ENCODE data around the gene CADPS2. TPM values are rescaled to one million over a fixed set of nuclear protein-coding genes. Genes with fewer than 3 reads are reported as not detected.

CADPS2 gene
- total and polyA plus RNA-seq, 2 donors (not counting 1 experiment from before 2014, with no cell fraction given), result not detected

- no peak for TF ChIP-seq CTCF (IDR thresholded peaks at IDR 0.05)
- TF ChIP-seq EZH2 (IDR thresholded peaks at IDR 0.05; ENCODE audit: borderline replicate concordance, insufficient read depth, low read depth, low read length, poor library complexity, severe bottlenecking), result no peak
- WGBS (ENCODE audit: insufficient coverage), result 64% methylated on average over 2 of the region's 2 CpGs
- Mint-ChIP-seq H3K27me3 (no peaks in the 10 kb centered on the region), H3K4me3 (no peak overlapping the region), H3K4me1 (no peaks in the 10 kb centered on the region), H3K27ac (no peak overlapping the region), H3K9me3 (ENCODE audit: insufficient read depth) (peaks cover 2% of the 10 kb centered on the region)
- Histone ChIP-seq H3K4me1 (ENCODE audit: control insufficient read depth in 2 of 2, insufficient read depth in 2 of 2, low read length in 2 of 2) (no peaks in the 10 kb centered on the region), H3K4me3 (ENCODE audit: control extremely low read depth in 1 of 5, extremely low read depth in 1 of 5, insufficient read depth in 1 of 5, low read depth in 2 of 5, low read length in 4 of 5) (no peak overlapping the region), H3K4me2 (replicated peaks; ENCODE audit: low read depth, low read length, poor library complexity, severe bottlenecking) (no peak overlapping the region), H3K9ac (ENCODE audit: low read length) (no peak overlapping the region), H2AFZ (ENCODE audit: insufficient read depth, low read depth, low read length, poor library complexity, severe bottlenecking) (no peak overlapping the region), H3K27ac (ENCODE audit: low read length in 2 of 2) (no peak overlapping the region), H3K9me3 (ENCODE audit: control extremely low read depth in 1 of 3, control insufficient read depth in 2 of 3, insufficient read depth in 1 of 3, low read length in 2 of 3) (no peaks in the 10 kb centered on the region), H3K79me2 (ENCODE audit: control insufficient read depth, insufficient read depth, low read length) (no peaks in the 10 kb centered on the region), H3K27me3 (replicated peaks in 1 of 4; ENCODE audit: control extremely low read depth in 1 of 4, control insufficient read depth in 3 of 4, insufficient read depth in 4 of 4, low read length in 3 of 4) (no peaks in the 10 kb centered on the region), H3K36me3 (replicated peaks in 1 of 2; ENCODE audit: control extremely low read depth in 1 of 2, control insufficient read depth in 1 of 2, extremely low read depth in 1 of 2, insufficient read depth in 2 of 2, low read length in 1 of 2) (no peaks in the 10 kb centered on the region), H4K20me1 (ENCODE audit: control insufficient read depth, insufficient read depth, low read length, poor library complexity, severe bottlenecking) (no peaks in the 10 kb centered on the region)
- DNase-seq, result no peak
- intact Hi-C loops (cut with micrococcal nuclease), result no loop called here
- ATAC-seq (ENCODE audit: low read depth), result no peak
- CTCF ChIA-PET, result no interaction called here
- POLR2A ChIA-PET, result no interaction called here
Observed at GRCh38 chr7:122764020-122764419, 122.2 kb downstream of the CADPS2 start.

- no peaks in the 10 kb centered on the region for H3K79me2 ChIP-seq (ENCODE audit: control insufficient read depth, insufficient read depth, low read length)
- no peak overlapping the region for H3K4me2 ChIP-seq (replicated peaks; ENCODE audit: low read depth, low read length, poor library complexity, severe bottlenecking)
- POLR2A ChIA-PET, result no interaction called here
- ATAC-seq (ENCODE audit: low read depth) (no peak), DNase-seq (no peak)
- H3K9ac ChIP-seq (ENCODE audit: low read length), result no peak overlapping the region
- no peaks in the 10 kb centered on the region for H3K36me3 ChIP-seq (replicated peaks in 1 of 2; ENCODE audit: control extremely low read depth in 1 of 2, control insufficient read depth in 1 of 2, extremely low read depth in 1 of 2, insufficient read depth in 2 of 2, low read length in 1 of 2)
- TF ChIP-seq CTCF (IDR thresholded peaks at IDR 0.05) (no peak), EZH2 (IDR thresholded peaks at IDR 0.05; ENCODE audit: borderline replicate concordance, insufficient read depth, low read depth, low read length, poor library complexity, severe bottlenecking) (no peak)
- Mint-ChIP-seq H3K27me3 (no peaks in the 10 kb centered on the region), H3K9me3 (ENCODE audit: insufficient read depth) (no peaks in the 10 kb centered on the region), H3K27ac (no peak overlapping the region), H3K4me1 (no peaks in the 10 kb centered on the region), H3K4me3 (no peak overlapping the region)
- H3K27ac ChIP-seq (ENCODE audit: low read length in 2 of 2), result no peak overlapping the region
- H4K20me1 ChIP-seq (ENCODE audit: control insufficient read depth, insufficient read depth, low read length, poor library complexity, severe bottlenecking), result no peaks in the 10 kb centered on the region
- intact Hi-C loops (cut with micrococcal nuclease), result no loop called here
- no peaks in the 10 kb centered on the region for H3K27me3 ChIP-seq (replicated peaks in 1 of 4; ENCODE audit: control extremely low read depth in 1 of 4, control insufficient read depth in 3 of 4, insufficient read depth in 4 of 4, low read length in 3 of 4)
- H2AFZ ChIP-seq (ENCODE audit: insufficient read depth, low read depth, low read length, poor library complexity, severe bottlenecking), result no peak overlapping the region
- no peaks in the 10 kb centered on the region for H3K9me3 ChIP-seq (ENCODE audit: control extremely low read depth in 1 of 3, control insufficient read depth in 2 of 3, insufficient read depth in 1 of 3, low read length in 2 of 3)
- H3K4me1 ChIP-seq (ENCODE audit: control insufficient read depth in 2 of 2, insufficient read depth in 2 of 2, low read length in 2 of 2), result no peaks in the 10 kb centered on the region
- no CpG with 5 or more reads among the region's 2 CpGs for whole genome bisulfite sequencing (ENCODE audit: insufficient coverage)
- no peak overlapping the region for H3K4me3 ChIP-seq (ENCODE audit: control extremely low read depth in 1 of 5, extremely low read depth in 1 of 5, insufficient read depth in 1 of 5, low read depth in 2 of 5, low read length in 4 of 5)
- CTCF ChIA-PET, result no interaction called here
Observed at GRCh38 chr7:122762071-122762470, 124.2 kb downstream of the CADPS2 start.
